HG02885 (cell line): Measurements from ENCODE around the gene LUZP2.

Experiments
- ATAC-seq: cut with Tn5 transposase; IDR thresholded peaks from one replicate; pipeline ENCODE4 v1.9.1; 2021; ENCODE audit warnings: mild to moderate bottlenecking; ENCODE audit not compliant: unreplicated experiment, poor library complexity

The LUZP2 gene

DNA sequence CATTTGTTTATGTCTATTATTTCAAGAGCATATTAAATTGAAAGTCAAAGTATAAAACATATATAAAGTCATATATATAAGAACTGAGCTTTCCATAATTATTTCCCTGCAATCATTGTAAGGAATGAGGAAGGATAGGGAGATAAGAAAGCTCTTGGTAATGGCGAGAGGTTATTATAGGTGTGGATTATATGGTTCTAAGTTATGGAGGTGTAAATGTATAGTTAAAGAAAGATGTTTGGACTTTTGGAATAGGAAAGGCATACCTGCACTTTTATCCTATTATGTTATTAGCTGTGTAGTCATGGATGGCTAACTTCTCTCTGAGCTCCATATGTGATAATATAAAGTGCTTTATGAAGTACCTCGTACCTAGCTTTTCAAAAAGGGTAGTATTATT, 127.6 kb downstream of the LUZP2 start:
- ATAC-seq = no peak

DNA sequence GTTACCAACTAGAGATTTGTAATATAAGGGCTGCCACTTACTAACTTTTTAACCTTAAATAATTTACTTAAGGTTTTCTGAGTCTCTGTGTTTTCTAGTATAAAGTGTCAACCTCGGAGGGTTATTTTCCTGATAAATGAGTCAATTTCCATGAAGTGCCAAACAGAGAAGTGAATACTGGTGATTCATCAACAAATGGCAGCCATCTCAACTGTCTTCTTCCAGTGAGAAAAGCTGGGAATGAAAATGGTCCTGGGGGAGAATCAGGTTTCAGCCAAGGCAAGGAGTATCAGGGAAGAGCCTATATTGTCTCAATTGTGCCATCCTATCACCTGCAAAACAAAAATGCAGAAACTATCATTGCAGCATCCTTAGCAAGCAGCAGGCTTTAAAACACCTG, 129.1 kb downstream of the LUZP2 start:
- ATAC-seq = no peak

DNA sequence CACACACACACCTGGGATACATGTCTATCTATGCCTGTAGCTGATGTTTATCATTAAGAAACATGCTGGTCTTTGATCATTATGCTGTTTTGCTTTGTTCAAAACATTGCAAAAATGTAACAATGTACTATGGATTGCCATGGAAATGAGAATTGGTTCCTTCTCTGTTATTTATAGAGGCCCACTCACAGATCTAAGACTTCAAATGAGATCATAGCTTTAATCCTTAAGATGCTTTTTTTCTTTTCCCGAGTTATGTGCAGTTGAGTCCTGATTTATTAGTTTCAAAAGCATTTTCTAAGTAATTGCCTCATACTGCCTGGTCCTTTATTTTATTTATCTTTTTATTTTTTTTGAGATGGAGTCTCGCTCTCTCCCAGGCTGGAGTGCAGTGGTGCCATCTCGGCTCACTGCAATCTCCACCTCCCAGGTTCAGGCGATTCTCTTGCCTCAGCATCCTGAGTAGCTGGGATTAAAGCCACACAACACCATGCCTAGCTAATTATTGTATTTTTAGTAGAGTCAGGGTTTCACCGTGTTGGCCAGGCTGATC, 131.4 kb downstream of the LUZP2 start:
- no peak for ATAC-seq

DNA sequence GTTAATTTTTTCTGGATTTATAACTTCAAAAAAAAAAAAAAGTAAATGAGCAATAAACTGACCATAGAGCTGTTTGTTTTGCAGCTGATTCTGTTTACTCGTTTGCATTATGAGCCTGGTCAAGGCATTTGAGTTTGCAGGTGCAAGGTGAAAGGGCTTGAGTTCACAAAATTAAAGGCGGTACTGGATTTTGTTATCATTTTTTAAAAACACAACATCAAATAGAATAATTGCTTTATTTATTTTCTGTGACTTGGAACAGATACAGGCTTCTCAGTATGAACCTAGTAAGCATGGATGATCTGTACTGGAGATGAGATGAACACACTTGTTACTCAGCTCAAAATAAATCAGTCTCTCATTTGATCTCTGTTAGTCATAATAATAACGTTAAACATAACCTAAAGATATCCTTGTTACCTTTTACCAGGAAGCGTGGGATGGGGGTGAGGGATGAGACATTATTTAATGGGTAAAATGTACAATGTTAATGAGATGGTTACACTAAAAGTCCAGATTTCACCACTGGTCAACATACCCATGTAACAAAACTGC, 137.8 kb downstream of the LUZP2 start:
- no peak for ATAC-seq

DNA sequence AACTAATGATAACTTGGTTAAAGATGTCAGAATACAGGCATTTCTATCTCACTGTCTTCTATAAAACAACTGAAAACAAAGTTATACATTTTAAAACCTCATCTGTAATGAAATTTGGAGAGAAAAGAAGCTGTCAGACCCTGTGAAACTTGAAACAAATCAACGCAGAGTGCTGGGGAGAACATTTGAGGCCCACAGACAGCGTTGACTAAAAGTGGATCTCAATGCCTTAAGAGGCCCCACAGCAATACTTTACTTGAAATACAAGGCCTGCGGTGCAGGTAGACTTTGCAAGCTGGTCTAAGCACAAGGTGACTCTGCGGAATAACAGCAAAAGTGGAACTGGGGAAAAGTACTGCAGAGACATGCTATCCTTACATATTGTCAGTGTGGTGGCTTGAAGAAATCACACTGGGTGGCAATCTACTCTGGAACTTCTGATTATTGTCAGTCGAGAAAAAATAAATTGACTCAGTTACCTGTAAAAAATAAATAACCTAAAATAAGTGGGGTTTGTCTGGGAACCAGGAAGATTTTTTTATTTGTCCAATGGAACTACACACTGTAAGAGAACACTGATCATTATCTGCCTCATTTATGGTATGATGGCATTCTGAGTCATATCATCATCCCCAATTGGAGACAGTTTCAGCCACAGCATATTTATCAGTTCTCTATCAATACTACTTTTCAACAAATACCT, 138.9 kb downstream of the LUZP2 start:
- no peak for ATAC-seq

DNA sequence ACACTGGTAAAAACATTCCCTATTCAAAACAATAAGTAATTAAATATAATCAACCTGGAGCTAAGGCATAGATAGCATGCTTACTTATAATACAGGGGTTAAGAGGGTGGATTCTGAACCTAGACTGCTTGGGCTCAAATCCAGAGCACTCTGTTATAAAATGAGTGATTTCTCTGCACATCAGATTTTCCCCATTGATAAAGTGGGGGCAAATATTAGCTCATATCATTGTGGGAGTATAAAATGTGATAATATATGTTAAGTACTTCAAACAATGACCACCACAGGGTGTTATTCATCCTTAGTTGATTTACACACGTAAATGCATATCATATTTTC, 139.4 kb downstream of the LUZP2 start:
- ATAC-seq = no peak

DNA sequence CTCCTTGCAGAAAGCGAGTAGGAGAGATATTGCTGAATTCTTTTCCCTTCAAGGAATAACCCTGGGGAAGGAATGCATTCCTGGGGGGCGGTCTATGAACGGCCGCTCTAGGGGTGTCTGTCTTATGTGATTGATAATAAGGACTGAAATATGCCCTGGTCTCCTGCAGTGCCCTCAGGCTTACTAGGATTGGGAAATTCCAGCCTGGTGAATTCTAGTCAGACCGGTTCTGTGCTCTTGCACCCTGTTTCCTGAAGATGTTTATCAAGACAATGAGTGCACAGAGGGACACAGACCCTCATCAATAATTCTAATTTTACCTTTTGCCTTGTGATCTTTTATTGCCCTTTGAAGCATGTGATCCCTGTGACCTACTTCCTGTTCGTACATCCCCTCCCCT, 140.7 kb downstream of the LUZP2 start:
- ATAC-seq = no peak

DNA sequence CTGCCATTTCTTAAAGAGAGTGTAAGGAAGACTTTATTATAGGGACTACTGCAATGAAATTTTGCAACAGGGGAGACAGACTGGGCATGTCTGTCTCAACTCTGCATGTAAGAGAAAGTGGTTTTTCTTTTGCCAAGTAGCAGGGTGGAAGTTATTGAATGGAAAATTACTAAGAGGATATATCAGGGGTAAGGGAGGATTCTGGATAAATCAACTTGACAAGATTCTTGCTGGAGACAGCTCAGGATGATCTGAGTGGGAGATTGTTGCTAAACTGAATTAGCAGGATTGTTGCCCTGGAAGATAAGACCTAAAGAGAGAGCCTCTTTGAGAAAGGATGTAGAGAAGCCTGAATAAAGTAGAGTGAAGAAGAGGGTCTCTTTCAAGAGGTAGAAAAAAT, 145.8 kb downstream of the LUZP2 start:
- ATAC-seq = no peak

DNA sequence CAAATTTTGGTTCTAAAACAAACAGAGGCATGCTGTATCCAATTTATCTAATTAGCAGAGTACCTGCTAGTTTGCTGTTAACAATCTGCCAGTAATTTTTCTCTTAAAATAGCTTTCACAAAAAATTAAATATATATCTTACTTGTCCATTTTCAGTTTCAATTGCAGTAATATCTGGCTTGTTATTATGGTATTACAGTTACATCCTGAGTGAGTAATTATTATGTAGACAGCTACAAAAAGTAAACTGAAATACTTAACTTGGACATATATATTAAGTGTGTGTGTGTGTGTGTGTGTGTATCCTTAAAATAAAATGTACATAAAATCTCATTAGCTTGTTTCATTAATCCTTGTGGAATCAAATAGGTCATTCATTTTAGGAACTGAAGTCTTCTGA, 148.7 kb downstream of the LUZP2 start:
- ATAC-seq = no peak

DNA sequence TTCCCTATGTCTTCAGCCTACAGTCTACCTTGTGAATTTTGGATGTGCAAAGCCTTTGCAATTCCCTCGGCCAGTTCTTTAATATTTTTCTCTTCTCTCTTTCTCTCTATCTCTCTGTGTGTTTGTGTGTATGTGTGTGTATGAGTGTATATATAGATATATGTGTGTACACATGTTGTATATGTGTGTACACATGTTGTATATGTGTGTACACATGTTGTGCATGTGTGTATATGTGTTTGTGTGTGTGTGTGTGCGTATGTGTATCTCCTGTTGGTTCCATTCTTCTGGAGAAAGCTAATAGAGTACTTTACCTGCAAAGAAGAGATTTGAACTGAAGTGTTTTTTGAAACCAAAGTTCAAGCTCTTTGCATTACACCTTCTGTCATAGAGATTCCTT, 155.0 kb downstream of the LUZP2 start:
- no peak for ATAC-seq

DNA sequence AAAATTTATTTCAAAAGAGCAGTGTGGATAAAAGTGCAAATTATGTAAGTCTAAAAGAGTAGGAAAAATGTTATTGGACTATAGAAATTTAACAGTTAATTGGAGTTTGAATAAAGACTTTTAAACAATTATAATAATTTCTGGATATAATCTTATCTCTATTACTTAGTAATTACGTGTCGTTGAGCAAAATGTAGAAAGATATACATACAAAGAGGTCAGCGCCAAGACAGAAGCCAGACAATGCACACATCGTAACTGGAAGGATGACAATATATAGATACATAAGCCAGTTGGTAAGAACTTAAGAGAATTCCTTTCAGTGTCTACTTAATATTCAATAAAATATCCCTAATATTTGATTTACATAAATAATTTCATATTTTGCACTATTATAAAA, 157.0 kb downstream of the LUZP2 start:
- ATAC-seq = no peak

DNA sequence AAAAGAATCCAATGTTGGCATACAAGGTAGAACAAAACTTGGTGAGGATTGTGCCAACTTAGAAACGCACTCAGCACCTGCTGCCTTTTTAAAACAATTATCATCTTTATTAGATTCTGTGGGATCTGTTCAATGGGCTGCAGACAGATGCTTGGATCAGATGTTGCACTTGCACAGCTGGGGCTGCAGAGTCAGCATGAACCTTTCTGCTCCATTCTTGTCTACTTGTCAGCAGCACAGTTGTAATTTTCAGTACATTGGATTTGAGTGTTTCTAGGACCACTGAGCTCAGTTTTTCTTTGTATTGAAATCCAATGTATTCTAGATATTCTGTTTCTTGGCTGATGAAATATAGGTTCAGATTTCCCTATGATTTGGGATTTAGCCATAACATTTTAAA, 164.5 kb downstream of the LUZP2 start:
- no peak for ATAC-seq

DNA sequence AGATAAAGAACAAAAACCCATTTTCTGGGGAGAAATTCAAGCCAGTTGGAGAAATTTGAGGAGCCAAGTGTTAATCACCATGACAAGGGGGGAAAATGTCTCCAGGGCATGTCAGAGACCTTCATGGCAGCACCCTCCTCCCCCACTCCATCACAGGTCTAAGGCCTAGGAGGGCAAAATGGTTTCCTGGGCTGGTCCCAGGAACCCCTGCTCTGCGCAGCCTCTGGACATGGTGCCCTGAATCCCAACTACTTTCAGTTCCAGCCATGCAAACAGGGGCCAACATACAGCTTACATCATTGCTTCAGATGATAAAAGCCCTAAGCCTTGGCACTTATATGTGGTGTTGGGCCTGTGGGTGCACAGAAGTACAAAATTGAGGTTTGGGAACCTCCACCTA, 167.5 kb downstream of the LUZP2 start:
- no peak for ATAC-seq

DNA sequence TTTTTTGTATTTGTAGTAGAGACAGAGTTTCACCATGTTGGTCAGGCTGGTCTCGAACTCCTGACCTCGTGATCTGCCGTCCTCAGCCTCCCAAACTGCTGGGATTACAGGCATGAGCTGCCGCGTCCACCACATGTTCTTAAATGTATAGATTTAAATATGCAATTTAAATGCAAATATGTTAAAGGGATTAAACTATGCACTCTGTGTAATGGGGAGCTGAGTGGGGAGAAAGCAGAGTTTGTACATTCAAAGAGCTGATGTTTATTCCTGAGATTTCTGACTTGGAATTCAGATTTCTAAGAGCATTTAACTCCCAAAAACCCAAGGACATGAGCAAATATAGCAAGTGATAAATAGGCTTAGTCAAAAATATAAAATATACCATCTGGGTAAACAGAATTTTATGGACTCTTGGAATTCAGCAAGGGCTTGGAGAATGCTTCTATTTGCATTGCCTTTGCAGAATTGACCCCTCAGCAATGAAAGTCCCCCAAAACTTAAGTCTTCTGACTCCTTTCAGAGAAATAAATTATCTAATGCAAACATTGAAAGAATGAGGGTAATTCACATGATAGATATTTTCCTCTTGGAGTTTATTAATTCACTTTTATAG, 170.6 kb downstream of the LUZP2 start:
- no peak for ATAC-seq

DNA sequence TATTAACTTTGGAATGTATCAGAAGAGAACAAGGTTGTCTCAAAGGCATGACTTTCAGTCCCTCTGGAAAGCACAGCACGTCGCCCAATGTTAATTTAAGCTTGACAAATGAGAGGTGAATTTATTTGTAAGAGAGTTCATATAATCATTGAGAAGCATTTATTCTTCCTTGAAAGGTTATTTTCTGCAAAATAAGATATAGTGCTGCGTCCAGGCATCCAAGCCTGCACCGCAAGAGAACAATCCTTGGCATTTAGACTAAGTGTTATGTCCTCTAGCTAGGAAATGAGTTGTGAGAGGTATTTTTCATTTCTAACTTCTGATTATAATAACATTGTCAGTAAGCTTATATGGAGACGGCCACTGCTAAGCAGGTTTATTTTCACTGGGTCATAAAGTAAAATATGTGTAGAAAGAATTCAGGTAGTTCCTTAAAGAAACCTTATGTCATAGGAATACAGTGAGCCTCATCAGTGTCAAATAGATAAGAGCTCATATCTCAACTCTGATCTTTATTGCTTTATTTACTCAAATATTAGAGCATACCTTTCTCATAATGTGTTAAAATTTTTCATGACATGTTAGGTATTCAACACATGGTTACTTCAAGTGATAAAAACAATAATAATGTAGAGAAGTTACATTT, 182.0 kb downstream of the LUZP2 start:
- no peak for ATAC-seq

DNA sequence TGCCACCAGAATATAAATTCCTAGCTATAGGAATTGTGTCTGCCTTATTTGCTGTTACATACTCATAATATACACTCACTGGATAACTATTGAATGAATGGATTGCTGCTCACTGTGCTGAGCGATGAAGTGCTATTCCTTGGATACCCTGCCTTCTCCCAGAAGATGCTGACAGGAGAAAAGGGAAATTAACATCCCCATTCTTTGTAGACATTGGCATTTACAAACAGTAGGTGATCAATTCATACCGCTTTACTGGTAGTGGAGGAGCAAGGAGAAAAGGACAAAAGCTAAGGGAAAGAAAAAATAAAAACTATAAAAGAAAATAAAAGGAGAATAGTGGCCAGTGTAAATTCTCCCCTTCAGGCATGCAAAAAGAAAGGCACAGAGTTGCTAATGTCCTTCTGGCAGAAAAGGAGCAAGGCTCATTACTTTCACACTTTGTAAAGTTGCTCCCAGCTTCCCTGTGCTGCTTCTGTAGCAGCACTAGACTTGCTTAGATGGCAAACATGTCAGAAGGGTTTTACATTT, 183.0 kb downstream of the LUZP2 start:
- no peak for ATAC-seq

DNA sequence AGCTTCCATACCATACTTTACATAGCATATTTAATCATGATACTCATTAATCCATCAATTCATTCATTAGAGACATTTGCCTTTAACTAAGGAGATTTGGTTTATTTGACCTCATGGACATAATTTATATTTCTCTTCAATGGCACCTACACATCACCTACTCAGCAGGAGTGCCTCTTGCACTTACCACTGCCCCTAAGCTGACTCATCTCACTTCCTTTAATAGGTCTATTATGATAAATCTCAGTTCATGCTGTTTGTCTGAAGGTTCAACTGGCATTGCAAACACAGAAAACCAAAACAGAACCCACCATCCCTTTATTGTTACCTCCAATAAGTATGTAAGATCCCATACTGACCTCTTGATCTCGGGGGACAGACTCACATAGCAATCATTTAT, 186.7 kb downstream of the LUZP2 start:
- no peak for ATAC-seq

DNA sequence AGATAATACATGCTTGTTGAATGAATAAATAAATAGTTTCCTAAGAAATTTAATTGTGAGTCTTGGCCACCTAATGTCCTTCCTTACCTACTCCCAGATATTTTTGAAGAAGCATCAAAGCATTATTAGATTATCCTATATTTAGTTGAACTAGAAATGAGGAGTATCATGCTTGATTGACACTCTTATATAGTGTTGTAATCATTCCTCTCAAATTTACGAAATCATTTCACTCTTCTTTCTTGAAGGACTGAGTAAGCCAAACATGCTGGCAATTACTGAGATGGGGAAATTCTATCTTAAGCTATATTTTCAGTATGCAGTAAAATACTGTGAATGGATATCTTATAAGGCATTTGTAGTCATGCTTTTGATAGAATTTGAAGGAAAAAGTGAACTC, 189.0 kb downstream of the LUZP2 start:
- no peak for ATAC-seq

DNA sequence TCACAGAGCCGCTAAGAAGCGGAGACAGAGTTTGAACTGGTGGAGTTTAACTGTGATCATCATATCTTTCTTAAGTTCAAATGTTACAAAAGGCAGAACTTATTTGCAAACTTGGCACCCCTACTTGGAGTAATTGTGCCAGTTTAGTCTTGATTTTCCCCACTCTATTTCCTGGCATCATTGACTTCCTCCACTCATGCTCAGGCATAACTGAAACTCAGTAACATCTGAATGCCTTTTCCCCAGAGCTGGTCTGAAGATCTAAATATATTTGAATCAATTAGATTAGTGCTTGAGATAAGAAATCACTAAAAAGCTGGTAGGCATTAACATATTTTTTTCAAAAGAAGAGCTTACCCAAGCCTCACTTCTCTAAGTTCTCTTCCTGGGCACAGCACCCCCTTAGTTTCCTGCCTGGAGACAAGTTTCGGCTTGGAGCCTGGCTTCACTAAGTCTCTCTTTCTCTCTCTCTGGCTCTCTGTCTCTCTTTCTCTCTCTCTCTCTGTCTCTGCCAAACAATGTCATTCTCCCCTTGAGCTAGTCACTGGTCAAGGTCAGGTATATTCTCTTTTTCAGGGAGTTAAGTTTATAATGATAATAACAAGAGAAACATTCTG, 190.8 kb downstream of the LUZP2 start:
- ATAC-seq = no peak

DNA sequence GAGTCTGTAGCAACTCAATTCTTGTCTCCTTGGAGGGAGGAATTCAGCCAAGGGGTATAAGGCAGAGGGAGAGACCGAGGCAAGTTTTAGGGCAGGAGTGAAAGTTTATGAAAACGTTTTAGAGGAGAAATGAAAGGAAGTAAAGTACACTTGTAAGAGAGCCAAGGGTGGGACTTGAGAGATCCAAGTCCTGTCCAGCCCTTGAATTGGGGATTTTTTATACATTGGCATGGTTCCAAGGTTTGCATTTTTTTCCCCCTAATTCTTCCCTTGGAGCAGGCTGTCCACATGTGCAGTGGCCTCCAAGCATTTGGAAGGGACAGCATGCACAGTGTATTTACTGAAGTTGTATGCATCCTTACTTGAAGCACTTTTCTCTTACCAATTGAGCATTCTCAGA, 192.1 kb downstream of the LUZP2 start:
- ATAC-seq = no peak
